GM10847 (cell line): ENCODE measurements around the gene RGR.

Source experiments
- POLR2A ChIP-seq: IDR thresholded peaks from 2 replicates; pipeline ENCODE4 v1.6.1; 2011; ENCODE audit not compliant: insufficient read length; ENCODE audit errors: extremely low read depth

The RGR gene

DNA sequence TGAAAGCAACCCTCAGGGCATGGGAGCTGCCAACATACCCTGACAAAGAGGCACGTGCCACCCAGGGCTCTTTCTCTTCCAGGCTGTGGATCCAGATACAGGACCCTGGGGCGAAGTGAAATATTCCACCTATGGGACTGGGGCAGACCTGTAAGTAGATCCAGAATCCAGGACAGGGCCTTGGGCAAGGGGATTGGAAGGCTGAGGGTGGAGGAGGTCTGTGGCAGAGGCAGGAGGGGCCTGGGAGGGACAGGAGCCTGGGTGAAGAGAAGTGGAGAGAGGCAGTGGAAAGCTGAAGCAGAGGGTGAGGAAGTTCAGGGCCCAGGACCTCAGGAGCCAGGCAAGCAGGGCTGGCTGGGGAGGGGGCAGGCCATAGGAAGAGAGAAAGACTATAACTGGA lies 33.3 kb upstream of the RGR start:
- TF ChIP-seq POLR2A = no peak

DNA sequence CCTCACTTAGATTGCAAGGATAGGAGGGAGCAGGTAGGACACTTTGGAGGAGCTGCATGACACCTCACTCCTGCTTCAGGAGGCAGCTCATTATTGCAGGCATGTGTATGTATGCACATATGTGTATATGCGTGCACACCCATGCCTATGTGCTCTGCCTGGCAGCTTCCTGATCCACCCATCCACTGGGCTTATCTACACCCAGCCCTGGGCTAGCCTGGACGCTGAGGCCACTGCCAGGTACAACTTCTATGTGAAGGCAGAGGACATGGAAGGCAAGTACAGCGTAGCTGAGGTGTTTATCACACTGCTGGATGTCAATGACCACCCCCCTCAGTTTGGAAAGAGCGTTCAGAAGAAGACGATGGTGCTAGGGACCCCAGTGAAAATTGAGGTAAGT lies 32.8 kb upstream of the RGR start:
- TF ChIP-seq POLR2A = no peak

DNA sequence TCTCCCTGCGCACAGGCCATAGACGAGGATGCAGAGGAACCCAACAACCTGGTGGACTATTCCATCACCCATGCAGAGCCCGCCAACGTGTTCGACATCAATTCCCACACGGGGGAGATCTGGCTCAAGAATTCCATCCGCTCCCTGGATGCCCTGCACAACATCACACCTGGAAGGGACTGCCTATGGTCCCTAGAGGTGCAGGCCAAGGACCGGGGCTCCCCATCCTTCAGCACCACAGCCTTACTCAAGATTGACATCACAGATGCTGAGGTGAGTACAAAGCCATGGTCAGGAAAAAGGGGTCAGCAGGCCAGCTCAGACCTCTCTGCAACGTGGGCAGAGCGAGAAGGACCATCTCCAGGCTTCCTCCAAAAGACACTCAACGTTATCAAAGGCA lies 31.8 kb upstream of the RGR start:
- TF ChIP-seq POLR2A = no peak

DNA sequence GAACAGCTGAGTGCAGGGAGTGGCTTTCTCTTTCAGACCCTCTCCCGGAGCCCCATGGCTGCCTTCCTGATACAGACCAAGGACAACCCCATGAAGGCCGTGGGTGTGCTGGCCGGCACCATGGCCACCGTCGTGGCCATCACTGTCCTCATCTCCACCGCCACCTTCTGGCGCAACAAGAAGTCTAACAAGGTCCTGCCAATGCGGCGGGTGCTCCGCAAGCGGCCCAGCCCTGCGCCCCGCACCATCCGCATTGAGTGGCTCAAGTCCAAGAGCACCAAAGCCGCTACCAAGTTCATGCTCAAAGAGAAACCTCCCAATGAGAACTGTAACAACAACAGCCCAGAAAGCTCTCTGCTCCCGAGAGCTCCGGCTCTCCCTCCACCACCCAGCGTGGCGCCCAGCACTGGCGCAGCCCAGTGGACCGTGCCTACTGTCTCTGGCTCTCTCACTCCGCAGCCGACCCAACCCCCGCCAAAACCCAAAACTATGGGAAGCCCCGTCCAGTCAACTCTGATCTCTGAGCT lies 30.7 kb upstream of the RGR start:
- no peak for TF ChIP-seq POLR2A

DNA sequence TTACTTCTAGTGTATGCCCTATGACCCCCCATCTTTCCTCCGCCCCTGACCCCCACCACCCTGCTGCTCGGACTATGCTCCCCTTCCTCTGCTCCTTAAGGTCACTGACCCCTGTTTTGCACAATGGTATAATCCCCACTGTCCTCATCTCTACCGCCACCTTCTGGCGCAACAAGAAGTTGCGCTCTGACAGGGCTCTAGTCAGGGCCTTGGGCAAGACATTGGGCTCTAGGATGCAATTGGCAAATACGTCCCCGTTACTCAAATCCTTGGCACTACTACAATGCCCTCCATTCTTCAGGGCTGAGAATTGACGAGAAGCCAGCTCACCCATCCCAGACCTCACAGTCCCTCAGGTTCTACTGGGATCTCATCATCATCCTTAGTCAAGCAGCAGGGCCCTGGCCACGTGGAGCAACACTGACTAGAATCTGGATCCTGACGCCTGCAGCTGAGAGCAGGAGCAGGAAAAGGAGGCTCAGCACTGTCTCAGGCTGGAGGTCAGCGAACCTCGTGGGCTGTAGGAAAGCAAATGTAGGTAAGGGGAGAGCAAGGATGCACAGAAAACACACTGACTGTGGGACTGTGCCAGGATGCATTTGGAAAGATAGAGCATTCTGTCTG lies 30.1 kb upstream of the RGR start:
- TF ChIP-seq POLR2A = no peak

DNA sequence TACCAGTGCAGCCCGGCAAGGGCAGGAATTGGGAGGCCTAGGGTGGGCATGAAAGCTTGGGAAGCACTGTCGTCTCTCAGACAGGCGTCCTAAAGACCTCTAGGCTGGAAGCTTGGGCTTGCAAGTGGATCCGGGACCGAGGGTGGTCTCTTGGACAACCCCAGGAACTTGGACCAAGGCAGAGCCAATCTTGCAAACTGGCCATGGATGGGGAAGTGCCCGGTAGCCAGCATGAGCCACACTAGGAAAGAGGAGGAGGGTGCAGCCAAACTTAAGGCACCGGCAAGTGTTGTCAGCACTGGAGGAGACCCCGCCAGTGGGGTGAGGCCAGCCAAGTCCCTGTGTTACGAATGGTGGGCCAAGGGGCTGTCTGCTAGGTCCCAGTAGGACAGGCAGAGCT lies 28.0 kb upstream of the RGR start:
- no peak for TF ChIP-seq POLR2A

DNA sequence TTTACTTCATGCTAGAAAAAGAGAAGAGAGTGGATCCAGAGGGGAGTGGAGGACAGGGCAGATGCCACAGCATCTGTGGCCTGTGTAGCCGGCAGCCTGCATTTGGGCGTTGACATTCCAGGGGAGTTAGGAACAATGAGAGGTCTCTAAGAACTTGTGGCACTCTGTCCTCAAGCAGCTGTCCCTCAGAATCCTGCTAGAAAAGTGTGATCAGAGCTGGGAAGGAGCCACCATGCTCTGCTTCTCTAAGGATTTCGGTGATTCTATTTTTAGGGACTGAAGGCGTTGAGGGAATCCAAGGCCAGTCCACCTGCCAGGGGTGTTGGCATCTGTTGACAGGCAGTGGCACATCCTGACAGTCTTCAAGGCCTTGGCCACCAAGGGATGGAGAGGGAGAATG lies 27.1 kb upstream of the RGR start:
- no peak for TF ChIP-seq POLR2A

DNA sequence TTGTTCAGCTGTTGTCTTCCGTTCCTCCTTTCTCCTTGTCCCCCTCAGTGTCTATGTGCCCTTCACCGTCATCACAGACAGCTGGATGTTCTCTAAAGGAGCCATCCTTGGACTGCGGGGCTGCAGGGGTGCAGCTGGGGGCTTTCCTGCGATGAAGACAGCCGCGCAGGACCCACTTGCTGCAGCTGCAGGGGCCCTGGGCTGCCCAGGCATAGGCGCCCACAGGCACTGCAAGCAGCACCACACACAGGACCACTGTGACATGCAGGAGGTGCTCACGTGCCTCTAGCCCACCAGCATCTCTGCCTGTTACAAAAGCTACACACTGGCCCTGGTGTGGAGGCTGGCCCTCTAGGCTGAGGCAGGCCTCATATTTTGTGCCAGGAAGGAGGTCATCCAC lies 22.9 kb upstream of the RGR start:
- no peak for TF ChIP-seq POLR2A

DNA sequence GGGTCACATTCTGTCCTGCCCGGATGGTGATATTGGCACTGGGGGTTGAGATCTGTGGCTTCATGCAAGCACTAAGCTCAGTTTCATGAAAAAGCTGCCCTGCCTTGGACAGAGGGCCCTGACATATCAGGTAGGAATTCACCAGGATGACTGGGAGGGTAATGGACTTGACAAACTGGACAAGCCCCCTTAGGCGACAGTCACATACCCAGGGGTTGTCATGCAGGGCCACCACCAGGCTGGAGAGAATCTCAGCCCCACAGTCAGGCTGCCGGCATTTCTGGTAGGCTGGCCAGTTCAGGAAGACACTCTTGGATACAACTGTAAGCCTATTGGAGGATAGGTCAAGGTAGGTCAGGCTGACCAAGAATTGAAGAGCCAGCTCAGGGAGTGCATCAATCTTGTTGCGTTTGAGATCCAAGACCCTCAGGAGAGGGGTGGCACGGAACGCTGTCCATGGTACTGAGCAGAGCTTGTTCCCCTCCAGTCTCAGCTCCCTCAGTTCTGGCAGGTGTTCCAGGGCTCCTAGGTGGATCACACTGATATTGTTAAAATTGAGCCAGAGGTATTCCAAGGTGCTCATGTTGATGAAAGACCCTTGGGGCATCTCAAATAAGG lies 20.3 kb upstream of the RGR start:
- TF ChIP-seq POLR2A = no peak

DNA sequence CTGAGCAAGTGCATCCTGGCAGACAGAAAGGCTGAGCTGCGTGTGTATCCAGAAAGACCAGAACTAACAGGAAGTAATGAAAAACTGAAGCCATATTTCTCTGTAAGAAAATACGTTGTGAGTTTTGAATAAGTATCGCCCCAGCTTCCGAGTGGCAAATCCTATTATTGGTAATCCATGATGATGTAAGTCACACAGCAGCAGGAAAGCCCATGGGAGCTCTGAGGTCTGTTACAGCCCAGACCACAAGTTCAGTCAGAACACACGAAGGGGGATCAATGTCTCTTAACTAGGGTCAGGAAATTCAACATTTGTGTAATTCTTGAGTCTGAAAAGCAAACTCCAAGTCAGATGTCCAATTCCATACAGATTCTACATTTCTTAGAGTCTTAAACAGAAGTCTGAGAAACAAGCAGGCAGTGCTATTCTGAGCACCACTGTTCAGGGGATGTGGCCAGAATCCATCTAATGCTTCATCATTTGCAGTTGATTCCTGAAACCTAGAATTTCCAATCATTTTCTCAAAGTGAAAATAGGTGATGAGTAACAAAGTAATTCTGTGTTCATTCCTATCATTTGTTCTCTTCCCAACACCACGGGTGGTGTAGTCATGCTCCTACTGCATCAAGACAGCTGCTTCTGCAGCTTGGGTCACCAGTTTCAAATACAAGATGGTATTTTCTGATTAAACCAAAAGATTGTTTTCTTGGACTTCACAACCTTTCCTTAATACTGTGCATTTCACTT lies 19.3 kb upstream of the RGR start, which contains the start of gene LRIT2:
LRIT2 (minus strand) TSS at position 118 of the 747 bp plus-strand sequence; CDS start at position 94, 24 bp downstream.
- TF ChIP-seq POLR2A = no peak

DNA sequence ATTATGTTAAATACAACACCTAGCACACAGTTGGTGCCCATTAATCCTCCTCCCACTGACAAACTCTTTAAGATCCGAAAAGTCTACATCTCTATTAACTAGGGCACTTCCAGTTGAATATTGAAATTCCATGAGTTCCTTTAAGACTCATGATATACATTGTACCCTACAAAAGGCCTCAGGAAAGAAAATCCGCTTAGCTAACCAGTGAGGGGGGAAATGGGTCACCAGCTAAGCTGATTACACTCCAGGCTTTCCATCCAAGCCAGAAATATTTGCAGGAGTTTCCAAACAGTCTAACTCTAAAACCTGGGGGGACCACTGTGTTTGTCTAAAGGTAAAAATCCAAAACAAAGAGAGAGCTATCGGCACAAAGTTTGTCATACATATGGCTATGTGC lies 18.2 kb upstream of the RGR start:
- TF ChIP-seq POLR2A = no peak

DNA sequence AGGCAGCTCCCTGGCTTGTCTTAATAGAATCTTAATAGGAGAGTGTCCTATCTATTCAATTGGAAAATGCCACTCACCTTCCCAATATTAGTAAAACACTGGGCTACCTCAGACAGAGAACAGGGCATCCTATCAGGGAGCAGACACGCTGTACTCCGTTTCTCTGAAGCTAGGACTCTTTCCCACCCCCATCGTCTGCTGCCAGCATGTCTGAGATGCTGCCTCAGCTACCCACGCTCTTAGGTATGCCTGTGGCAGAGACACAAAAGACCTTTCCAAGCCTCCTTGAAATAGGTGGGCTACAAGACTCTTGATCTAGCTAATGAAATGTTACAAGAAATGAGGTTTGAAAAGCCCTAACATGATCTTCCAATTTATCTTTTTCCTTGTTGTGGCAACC lies 17.0 kb upstream of the RGR start:
- no peak for TF ChIP-seq POLR2A

DNA sequence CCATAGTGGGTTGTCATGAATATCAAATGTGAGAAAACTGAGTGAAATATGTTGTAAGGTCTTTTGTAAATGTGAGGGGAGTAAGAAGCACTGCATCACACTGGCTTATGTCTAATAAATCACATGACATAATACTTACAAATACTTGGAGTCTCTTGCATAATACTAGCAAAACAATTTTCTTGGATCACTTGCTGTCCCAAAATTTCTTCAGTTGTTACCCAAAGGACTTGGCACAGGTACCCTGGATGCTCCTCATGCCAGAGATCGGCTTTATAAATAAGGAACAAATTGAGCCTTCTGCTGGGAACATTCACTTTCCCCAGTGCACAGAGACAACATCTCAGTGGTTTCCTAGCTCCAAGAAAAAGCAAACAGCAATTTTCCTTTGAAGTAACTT lies 14.5 kb upstream of the RGR start:
- no peak for TF ChIP-seq POLR2A

DNA sequence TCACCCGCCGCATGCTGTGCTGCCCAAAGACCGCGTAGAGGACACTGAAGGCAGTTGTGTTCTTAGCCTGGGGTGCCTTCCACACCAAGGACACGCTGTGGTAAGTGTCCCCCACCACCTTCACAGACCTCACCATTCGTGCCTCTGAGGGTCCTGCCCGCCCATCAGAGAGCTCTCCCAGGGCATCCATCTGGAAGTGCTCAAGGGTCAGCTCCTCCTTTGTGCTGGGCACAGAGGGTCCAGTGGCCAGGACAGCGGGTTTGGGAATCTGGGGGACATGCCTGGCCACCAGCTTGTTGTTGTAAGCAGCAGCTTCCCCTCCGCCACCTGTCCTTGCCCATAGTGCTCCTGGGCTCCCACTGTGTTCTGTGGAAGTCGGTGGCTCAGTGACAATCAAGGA lies 12.5 kb upstream of the RGR start:
- TF ChIP-seq POLR2A = no peak

DNA sequence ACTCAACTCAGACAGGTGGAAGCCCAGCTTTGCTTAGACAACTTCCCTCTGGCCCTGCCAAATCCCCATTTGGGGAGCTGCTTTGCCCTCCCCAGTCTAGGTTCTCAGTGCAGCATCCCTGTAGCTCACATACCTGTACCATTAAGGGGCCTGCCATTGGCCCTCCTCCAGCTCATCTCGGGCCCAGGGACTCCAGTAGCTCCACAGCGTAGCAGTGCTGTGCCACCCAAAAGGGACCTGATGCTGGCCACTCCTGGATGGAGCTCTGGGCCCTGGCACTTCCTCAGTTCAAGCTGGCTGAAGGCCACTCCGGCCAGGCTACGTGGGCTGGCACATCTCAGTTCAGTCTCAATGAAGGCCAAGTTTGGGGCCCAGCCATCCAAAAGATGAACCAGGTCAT lies 10.9 kb upstream of the RGR start:
- no peak for TF ChIP-seq POLR2A

DNA sequence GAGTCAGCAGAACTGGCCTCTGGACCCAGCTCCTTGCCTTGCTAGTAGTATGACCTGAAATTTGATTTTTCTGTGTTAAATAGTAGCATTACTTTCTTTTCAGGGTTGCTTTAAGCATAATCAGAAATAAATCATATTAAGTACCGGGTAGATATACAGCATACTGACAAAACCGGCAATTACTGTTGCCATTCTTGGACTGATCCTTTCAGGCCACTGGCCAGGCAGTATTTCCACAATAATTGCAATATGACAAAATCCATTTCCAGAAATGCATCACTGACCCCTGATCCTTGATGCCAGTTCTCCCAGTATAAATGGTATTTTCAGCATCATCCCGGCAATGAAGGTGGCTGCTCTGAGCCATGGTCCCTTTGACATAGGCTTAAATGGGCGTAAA lies 10.4 kb upstream of the RGR start:
- no peak for TF ChIP-seq POLR2A
